Endothelial cell (in vitro differentiated cells): Measurements from ENCODE around the gene TUFT1. TPM values are rescaled to one million over a fixed set of nuclear protein-coding genes. Genes with fewer than 3 reads are reported as not detected.

Source experiments
- DNase-seq: peaks from one replicate; pipeline ENCODE4 v3.0.0; 2021; ENCODE audit warnings: low spot score
- H3K27ac Mint-ChIP-seq: one replicate; pipeline ENCODE4 v1.8.0; 2021; ENCODE audit warnings: mixed read lengths, inconsistent platforms; ENCODE audit not compliant: unreplicated experiment
- H3K27me3 Mint-ChIP-seq: one replicate; pipeline ENCODE4 v1.8.0; 2021; ENCODE audit warnings: mild to moderate bottlenecking, moderate library complexity, mixed read lengths, inconsistent platforms; ENCODE audit not compliant: unreplicated experiment
- H3K36me3 Mint-ChIP-seq: one replicate; pipeline ENCODE4 v1.8.0; 2021; ENCODE audit warnings: mild to moderate bottlenecking, low read depth, mixed read lengths, inconsistent platforms; ENCODE audit not compliant: unreplicated experiment
- H3K4me1 Mint-ChIP-seq: one replicate; pipeline ENCODE4 v1.8.0; 2021; ENCODE audit warnings: mild to moderate bottlenecking, mixed read lengths, inconsistent platforms; ENCODE audit not compliant: unreplicated experiment
- H3K4me3 Mint-ChIP-seq: one replicate; pipeline ENCODE4 v1.8.0; 2021; ENCODE audit warnings: mild to moderate bottlenecking, mixed read lengths, inconsistent platforms; ENCODE audit not compliant: unreplicated experiment
- H3K9me3 Mint-ChIP-seq: one replicate; pipeline ENCODE4 v1.8.0; 2021; ENCODE audit warnings: mixed read lengths, inconsistent platforms; ENCODE audit not compliant: unreplicated experiment
- total RNA-seq: library from RNA; stranded (reverse); fragmentation: NEBNext Ultra II Directional; extraction: Animal tissue kit (Norgen Biotek cat#: 25700); gene quantifications from one replicate; pipeline ENCODE4 v1.2.1, GENCODE V29; 2021; ENCODE audit not compliant: unreplicated experiment
- TF ChIP-seq, protein P1 (sequence below): fragments of 200-600 bp; sonication (generic); IDR thresholded peaks from one replicate; pipeline ENCODE4 v1.5.0; 2021; ENCODE audit warnings: antibody characterized with exemption; ENCODE audit not compliant: unreplicated experiment

TUFT1 gene
- total RNA-seq, 1 donor from 2014 or later = 11.2 TPM

DNA sequence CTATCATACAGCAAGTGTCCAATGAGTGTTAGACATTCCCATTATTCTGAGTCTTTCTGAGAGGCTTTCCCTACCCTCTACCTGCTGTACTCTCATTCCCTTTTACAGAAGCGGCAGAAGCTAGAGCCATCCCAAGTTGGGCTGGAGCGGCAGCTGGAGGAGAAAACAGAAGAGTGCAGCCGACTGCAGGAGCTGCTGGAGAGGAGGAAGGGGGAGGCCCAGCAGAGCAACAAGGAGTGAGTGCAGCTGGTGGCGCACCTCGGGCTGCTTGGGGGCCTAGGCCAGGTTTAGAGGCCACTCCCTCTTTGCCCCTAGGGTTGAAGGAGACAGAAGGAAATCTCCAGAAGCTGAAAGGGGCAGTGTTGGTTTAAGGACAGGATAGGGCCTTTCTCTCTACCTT lies 16.8 kb upstream of the TUFT1 start:
- no peak for DNase-seq
- peaks cover 38% of the 10 kb centered on the region for H3K36me3 Mint-ChIP-seq
- no peak overlapping the region for H3K27ac Mint-ChIP-seq
- TF ChIP-seq, protein P1, sequence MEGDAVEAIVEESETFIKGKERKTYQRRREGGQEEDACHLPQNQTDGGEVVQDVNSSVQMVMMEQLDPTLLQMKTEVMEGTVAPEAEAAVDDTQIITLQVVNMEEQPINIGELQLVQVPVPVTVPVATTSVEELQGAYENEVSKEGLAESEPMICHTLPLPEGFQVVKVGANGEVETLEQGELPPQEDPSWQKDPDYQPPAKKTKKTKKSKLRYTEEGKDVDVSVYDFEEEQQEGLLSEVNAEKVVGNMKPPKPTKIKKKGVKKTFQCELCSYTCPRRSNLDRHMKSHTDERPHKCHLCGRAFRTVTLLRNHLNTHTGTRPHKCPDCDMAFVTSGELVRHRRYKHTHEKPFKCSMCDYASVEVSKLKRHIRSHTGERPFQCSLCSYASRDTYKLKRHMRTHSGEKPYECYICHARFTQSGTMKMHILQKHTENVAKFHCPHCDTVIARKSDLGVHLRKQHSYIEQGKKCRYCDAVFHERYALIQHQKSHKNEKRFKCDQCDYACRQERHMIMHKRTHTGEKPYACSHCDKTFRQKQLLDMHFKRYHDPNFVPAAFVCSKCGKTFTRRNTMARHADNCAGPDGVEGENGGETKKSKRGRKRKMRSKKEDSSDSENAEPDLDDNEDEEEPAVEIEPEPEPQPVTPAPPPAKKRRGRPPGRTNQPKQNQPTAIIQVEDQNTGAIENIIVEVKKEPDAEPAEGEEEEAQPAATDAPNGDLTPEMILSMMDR = no peak
- peaks cover 9% of the 10 kb centered on the region for H3K27me3 Mint-ChIP-seq
- H3K9me3 Mint-ChIP-seq = no peaks in the 10 kb centered on the region
- H3K4me1 Mint-ChIP-seq = no peaks in the 10 kb centered on the region
- H3K4me3 Mint-ChIP-seq = no peak overlapping the region

DNA sequence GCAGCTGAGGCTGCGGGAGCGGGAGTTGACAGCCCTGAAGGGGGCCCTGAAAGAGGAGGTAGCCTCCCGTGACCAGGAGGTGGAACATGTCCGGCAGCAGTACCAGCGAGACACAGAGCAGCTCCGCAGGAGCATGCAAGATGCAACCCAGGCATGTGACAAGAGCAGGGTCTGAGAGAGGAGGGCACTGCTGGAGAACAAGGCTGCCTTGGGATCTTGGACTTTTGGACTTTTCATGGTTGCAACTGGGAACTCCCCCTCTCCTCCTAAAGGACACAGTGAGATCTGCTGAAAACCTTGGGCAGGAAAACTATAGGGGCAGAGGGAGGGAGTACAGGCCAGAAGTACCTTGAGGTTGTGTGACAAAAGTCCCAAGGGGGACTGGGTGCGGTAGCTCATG lies 15.4 kb upstream of the TUFT1 start:
- H3K27ac Mint-ChIP-seq = no peak overlapping the region
- DNase-seq = no peak
- H3K4me3 Mint-ChIP-seq = peak overlapping the region; percentile 34
- peaks cover 9% of the 10 kb centered on the region for H3K27me3 Mint-ChIP-seq
- TF ChIP-seq, protein P1 = no peak
- no peaks in the 10 kb centered on the region for H3K4me1 Mint-ChIP-seq
- H3K36me3 Mint-ChIP-seq = peaks cover 37% of the 10 kb centered on the region
- H3K9me3 Mint-ChIP-seq = no peaks in the 10 kb centered on the region

DNA sequence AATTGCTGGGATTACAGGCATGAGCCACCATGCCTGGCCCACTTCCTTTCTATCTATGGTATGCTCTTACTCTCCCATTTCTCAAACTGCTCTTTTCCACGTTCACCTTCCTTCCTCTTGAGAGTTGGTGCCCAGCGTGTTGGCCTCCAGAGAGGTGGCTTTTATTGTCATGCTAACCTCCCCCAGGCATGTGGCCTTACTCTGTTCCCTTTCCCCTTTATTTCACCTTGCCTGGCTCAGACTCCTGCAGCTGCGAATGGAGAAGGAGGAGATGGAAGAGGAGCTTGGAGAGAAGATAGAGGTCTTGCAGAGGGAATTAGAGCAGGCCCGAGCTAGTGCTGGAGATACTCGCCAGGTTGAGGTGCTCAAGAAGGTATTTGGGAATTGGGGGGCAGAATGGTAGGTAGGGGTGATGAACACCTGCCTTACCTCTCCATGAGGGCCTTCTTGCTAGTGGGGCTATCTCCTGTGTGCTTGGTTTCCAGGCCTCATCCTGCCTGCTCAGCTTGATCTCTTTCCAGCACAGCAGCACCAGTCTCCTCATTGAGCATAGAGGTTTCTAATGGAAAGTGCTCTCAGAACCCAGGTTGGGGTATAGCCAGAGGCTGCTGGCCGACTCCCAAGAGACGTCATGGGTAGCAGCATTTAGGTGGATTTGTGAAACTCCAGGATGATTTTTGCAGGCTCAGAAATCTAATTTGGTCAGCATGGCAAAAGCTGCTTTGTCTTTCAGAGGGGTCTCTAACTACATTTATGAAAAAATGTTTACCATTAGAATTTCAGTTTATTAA lies 13.2 kb upstream of the TUFT1 start:
- Mint-ChIP-seq H3K27me3 (peaks cover 9% of the 10 kb centered on the region), H3K4me3 (peak overlapping the region; percentile 73), H3K36me3 (peaks cover 28% of the 10 kb centered on the region), H3K4me1 (no peaks in the 10 kb centered on the region), H3K27ac (no peak overlapping the region), H3K9me3 (no peaks in the 10 kb centered on the region)
- TF ChIP-seq, protein P1 = no peak
- no peak for DNase-seq

DNA sequence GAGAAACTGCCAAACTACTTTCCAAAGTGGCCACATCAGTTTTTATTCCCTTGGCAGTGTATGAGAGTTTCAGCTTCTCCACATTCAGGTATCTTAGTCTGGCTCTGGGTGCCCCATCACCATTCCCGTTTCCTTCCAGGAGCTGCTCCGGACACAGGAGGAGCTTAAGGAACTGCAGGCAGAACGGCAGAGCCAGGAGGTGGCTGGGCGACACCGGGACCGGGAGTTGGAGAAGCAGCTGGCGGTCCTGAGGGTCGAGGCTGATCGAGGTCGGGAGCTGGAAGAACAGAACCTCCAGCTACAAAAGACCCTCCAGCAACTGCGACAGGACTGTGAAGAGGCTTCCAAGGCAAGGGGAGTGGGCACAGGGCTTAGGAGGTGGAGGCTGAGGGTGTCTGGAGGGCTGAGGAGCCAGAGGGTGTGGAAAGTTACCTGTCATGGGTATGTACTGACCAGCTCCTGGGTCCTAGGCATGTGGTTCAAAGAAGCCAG lies 10.9 kb upstream of the TUFT1 start:
- Mint-ChIP-seq H3K27ac (no peak overlapping the region), H3K4me1 (no peaks in the 10 kb centered on the region), H3K27me3 (peaks cover 9% of the 10 kb centered on the region), H3K9me3 (no peaks in the 10 kb centered on the region), H3K4me3 (no peak overlapping the region), H3K36me3 (peaks cover 27% of the 10 kb centered on the region)
- no peak for DNase-seq
- TF ChIP-seq, protein P1 = no peak

DNA sequence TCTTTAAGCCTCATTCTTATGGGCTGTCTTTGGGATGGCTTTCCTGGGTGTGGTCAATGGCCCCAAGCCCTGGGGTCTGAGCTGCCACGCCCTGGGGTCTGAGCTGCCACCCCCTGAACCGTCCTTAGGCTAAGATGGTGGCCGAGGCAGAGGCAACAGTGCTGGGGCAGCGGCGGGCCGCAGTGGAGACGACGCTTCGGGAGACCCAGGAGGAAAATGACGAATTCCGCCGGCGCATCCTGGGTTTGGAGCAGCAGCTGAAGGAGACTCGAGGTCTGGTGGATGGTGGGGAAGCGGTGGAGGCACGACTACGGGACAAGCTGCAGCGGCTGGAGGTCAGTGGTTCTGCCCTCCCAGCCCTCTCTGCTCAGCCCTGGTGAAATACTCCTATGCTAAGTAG lies 10.3 kb upstream of the TUFT1 start:
- H3K27ac Mint-ChIP-seq = no peak overlapping the region
- peaks cover 22% of the 10 kb centered on the region for H3K36me3 Mint-ChIP-seq
- no peak overlapping the region for H3K4me3 Mint-ChIP-seq
- H3K9me3 Mint-ChIP-seq = no peaks in the 10 kb centered on the region
- peaks cover 6% of the 10 kb centered on the region for H3K27me3 Mint-ChIP-seq
- TF ChIP-seq, protein P1 = no peak
- H3K4me1 Mint-ChIP-seq = no peaks in the 10 kb centered on the region
- DNase-seq = no peak
